Measurements from ENCODE around the gene ABCD2.

GRCh38 chr12:39619316-39619659, 315 bp downstream of the ABCD2 start:
- TF ChIP-seq EP300 (conservative IDR thresholded peaks at IDR 0.05; ENCODE audit: poor library complexity, severe bottlenecking) (no peak), CTCF (IDR thresholded peaks at IDR 0.05; ENCODE audit: poor library complexity, severe bottlenecking) (no peak), MXI1 (conservative IDR thresholded peaks at IDR 0.05; ENCODE audit: poor library complexity, severe bottlenecking) (no peak), POLR2AphosphoS5 (IDR thresholded peaks at IDR 0.05) (no peak), TAF1 (IDR thresholded peaks at IDR 0.05; ENCODE audit: low read depth) (no peak), RAD21 (conservative IDR thresholded peaks at IDR 0.05) (no peak)
- TF ChIP-seq, protein P1, sequence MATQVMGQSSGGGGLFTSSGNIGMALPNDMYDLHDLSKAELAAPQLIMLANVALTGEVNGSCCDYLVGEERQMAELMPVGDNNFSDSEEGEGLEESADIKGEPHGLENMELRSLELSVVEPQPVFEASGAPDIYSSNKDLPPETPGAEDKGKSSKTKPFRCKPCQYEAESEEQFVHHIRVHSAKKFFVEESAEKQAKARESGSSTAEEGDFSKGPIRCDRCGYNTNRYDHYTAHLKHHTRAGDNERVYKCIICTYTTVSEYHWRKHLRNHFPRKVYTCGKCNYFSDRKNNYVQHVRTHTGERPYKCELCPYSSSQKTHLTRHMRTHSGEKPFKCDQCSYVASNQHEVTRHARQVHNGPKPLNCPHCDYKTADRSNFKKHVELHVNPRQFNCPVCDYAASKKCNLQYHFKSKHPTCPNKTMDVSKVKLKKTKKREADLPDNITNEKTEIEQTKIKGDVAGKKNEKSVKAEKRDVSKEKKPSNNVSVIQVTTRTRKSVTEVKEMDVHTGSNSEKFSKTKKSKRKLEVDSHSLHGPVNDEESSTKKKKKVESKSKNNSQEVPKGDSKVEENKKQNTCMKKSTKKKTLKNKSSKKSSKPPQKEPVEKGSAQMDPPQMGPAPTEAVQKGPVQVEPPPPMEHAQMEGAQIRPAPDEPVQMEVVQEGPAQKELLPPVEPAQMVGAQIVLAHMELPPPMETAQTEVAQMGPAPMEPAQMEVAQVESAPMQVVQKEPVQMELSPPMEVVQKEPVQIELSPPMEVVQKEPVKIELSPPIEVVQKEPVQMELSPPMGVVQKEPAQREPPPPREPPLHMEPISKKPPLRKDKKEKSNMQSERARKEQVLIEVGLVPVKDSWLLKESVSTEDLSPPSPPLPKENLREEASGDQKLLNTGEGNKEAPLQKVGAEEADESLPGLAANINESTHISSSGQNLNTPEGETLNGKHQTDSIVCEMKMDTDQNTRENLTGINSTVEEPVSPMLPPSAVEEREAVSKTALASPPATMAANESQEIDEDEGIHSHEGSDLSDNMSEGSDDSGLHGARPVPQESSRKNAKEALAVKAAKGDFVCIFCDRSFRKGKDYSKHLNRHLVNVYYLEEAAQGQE (IDR thresholded peaks at IDR 0.05; ENCODE audit: borderline replicate concordance), result no peak
